ENCODE data around the gene MYH6. TPM values are rescaled to one million over a fixed set of nuclear protein-coding genes. Genes with fewer than 3 reads are reported as not detected.
"Not testable (repeated sequence)": the region's sequence is repeated elsewhere in the genome, so short reads cannot be mapped to it uniquely, and the experiment has no call there.

MYH6 gene
- not detected in 2 replicates for polyA plus RNA-seq (2011; rRNA removed)
- polyA minus RNA-seq (2011; rRNA and poly(A)+ RNA removed) = not detected in 2 replicates

DNA sequence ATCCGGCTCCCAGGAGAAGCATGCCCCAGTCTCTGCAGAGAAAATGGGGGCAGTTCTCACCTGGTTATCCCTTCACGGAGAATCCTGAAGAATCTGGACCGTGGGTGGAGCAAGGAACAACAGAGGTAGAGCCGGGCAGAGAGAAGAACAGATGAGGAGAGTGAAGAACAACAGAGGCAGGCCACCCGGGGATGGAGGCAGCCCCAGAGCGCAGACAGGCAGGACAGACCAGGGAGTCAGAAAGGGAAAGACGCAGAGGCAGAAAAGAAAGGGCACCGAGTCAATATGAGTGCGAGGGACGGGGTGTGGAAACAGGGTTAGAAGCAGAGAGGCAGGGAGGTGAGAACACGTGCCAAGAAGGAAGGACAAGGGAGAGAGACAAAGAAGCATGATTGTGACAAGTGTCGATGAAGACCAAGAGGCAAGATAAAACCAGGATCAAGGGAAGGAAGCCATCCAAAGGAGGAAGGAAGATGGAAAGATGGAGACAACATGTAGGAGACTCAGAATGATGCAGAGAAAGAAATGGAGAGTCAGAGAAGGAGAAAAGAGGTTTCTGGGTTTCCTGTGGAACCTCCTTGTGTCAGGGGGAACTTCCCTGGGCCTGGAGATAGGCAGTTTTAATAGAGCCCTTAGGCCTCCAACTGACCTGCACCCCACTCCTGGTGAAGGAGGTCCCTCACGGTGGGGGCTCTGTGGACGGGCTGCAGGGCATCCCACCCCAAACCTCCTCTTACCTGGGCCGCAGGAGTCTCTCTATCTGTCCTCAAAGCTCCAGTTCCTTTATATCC is at the start of gene MYH6:
Gene MYH6, minus strand, starts transcription at position 758 of the 791 bp plus-strand sequence. CDS start 1,050 bp downstream, outside the sequence.
- Histone ChIP-seq H3K27ac (ENCODE audit: low read depth, low read length) (no peak within 1 kb of the TSS), H3K9me3 (ENCODE audit: control insufficient read depth, insufficient read depth, low read length) (no peaks in the 10 kb centered on the region; the same call in 1 of the 2 replicates), H3K4me3 (ENCODE audit: low read depth, low read length) (no peak within 1 kb of the TSS), H3K27me3 (ENCODE audit: control insufficient read depth, insufficient read depth, low read length) (peaks cover 17% of the 10 kb centered on the region)
- ChIA-PET POLR2A (no interaction called here), CTCF (no interaction called here)
- no peak for DNase-seq (ENCODE audit: low read depth, low spot score)
- TF ChIP-seq, protein P1, sequence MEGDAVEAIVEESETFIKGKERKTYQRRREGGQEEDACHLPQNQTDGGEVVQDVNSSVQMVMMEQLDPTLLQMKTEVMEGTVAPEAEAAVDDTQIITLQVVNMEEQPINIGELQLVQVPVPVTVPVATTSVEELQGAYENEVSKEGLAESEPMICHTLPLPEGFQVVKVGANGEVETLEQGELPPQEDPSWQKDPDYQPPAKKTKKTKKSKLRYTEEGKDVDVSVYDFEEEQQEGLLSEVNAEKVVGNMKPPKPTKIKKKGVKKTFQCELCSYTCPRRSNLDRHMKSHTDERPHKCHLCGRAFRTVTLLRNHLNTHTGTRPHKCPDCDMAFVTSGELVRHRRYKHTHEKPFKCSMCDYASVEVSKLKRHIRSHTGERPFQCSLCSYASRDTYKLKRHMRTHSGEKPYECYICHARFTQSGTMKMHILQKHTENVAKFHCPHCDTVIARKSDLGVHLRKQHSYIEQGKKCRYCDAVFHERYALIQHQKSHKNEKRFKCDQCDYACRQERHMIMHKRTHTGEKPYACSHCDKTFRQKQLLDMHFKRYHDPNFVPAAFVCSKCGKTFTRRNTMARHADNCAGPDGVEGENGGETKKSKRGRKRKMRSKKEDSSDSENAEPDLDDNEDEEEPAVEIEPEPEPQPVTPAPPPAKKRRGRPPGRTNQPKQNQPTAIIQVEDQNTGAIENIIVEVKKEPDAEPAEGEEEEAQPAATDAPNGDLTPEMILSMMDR (IDR thresholded peaks at IDR 0.05; ENCODE audit: low read depth, low read length) = no peak

DNA sequence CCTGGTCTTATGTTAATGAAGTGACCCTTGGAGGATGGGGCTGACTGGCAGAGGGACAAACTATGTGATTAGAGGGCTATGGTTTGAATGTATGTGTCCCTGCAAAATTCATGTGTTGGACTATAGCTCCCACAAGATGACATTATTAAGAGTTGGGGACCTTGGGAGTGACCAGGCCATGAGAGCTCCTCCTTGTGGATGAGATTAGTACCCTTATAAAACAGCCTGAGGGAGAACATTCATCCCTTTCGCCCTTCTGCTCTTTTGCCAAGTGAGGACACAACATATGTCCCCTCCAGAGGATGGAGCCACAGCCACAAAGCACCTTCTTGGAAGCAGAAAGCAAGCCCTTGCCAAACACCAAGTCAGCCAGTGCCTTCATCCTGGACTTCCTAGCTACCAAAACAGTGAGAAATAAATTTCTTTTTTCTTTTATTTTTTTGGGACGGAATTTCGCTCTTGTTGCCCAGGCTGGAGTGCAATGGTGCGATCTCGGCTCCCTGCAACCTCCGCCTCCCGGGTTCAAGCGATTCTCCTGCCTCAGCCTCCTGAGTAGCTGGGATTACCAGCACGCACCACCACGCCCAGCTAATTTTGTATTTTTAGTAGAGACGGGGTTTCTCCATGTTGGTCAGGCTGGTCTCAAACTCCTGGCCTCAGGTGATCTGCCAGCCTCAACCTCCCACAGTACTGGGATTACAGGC is 49.0 kb upstream of the MYH6 start:
- H3K27me3 ChIP-seq (ENCODE audit: control insufficient read depth, insufficient read depth, low read length); H3K9me3 ChIP-seq (ENCODE audit: control insufficient read depth, insufficient read depth, low read length); H3K4me3 ChIP-seq (ENCODE audit: low read depth, low read length); DNase-seq (ENCODE audit: low read depth, low spot score); H3K27ac ChIP-seq (ENCODE audit: low read depth, low read length); POLR2A ChIA-PET: not testable (repeated sequence)
- CTCF ChIA-PET = interaction anchor here (0.6 kb wide), 1 partner anchor 128 kb away, joined by 4 read pairs; no protein-coding TSS in a partner anchor
- TF ChIP-seq, protein P1 (IDR thresholded peaks at IDR 0.05; ENCODE audit: low read depth, low read length) = peak; percentile 24; the same call in 1 of the 2 replicates

DNA sequence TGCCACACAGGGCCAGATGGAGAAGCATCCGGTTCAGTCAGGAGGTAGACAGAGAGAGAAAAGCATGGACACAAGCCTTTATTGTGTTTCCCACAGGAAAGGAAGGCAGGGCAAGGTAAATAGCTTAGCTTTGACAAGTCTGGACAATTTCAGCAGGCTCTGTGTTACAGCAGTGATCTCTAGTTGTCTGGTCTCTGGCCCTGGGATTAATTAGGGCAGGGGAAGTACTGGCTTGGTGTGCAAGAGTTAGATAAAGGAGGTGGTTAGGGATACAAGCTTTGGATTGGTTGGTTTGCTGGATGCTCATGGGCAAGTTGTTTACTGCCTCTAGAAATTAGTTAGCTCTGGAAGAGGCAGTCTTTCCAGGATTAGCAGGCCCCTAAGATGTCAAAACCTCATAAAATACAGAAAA is 46.4 kb upstream of the MYH6 start:
- CTCF ChIA-PET = interaction anchor here (0.6 kb wide), 1 partner anchor 12 kb away, joined by 4 read pairs; no protein-coding TSS in a partner anchor

DNA sequence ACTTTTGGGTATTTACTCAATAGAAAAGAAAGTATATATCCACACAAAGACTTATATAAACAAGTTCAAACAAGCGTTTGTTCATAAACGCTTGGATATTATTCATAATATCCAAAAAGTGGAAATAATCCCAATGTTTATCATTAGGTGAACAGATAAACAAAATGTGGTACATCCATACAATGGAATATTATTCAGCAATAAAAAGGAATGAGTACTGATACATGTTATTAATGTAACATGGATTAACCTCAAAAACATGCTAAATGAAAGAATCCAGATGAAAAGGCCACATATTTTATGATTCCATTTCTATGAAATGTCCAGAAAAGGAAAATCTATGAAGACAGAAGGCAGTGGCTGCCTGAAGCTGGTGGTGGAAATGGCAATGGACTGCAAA is 44.2 kb upstream of the MYH6 start:
- ChIA-PET POLR2A (interaction anchor here (0.6 kb wide), 1 partner anchor 29 kb away, joined by 6 read pairs; no protein-coding TSS in a partner anchor), CTCF (no interaction called here)
- no peak for DNase-seq (ENCODE audit: low read depth, low spot score)
- Histone ChIP-seq H3K27me3 (ENCODE audit: control insufficient read depth, insufficient read depth, low read length) (peaks cover 15% of the 10 kb centered on the region), H3K9me3 (ENCODE audit: control insufficient read depth, insufficient read depth, low read length) (no peaks in the 10 kb centered on the region), H3K4me3 (ENCODE audit: low read depth, low read length) (no peak overlapping the region), H3K27ac (ENCODE audit: low read depth, low read length) (no peak overlapping the region)
- TF ChIP-seq, protein P1 (IDR thresholded peaks at IDR 0.05; ENCODE audit: low read depth, low read length) = no peak

More for the DNA sequence above, 46.4 kb upstream of the MYH6 start:
- Histone ChIP-seq H3K9me3 (ENCODE audit: control insufficient read depth, insufficient read depth, low read length) (no peaks in the 10 kb centered on the region), H3K27me3 (ENCODE audit: control insufficient read depth, insufficient read depth, low read length) (peaks cover 10% of the 10 kb centered on the region), H3K27ac (ENCODE audit: low read depth, low read length) (no peak overlapping the region), H3K4me3 (ENCODE audit: low read depth, low read length) (no peak overlapping the region)
- no peak for DNase-seq (ENCODE audit: low read depth, low spot score)
- TF ChIP-seq, protein P1 (IDR thresholded peaks at IDR 0.05; ENCODE audit: low read depth, low read length) = no peak
- POLR2A ChIA-PET = no interaction called here
